ENCODE measurements around the gene CTSD. TPM values are rescaled to one million over a fixed set of nuclear protein-coding genes. Genes with fewer than 3 reads are reported as not detected.
"Not testable (repeated sequence)": the region's sequence is repeated elsewhere in the genome, so short reads cannot be mapped to it uniquely, and the experiment has no call there.

The CTSD gene
- total RNA-seq, 4 donors from 2014 or later, result 359 to 1,165 (median 624) TPM

DNA sequence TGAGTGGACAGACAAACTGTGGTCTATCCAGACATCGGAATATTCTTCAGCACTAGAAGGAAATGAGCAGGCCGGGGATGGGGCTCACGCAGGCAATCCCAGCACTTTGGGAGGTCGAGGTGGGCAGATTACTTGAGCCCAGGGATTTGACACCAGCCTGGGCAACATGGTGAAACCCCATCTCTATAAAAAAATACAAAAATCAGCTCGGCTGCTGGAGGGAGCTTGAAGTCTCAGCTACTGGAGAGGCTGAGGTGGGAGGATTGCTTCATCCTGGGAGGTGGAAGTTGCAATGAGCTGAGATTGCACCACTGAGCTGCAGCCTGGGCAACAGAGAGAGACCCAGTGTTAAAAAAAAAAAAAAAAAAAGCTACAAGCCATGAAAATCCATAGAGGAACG is 8.0 kb upstream of the CTSD start:
- ATAC-seq (ENCODE audit: low FRiP score) (peak; percentile 53), DNase-seq (ENCODE audit: low spot score) (no peak)
- no peak for TF ChIP-seq CTCF (IDR thresholded peaks at IDR 0.05)

DNA sequence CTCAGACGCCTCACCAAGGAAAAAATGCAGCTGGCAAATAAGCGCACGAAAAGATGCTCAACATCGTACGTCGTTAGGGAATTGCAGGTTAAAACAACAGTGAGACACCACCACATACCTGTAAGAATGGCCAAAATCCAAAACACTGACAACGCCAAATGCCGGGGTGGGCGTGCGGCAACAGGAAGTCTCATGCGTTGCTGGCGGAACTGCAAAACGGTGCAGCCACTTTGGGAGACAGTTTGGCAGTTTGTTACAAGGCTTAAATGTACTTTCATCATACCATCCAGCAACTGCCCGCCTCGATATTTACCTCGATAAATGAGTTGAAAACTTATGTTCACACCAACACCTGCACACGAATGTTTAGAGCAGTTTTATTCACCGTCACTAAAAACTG is 7.5 kb upstream of the CTSD start:
- TF ChIP-seq CTCF (IDR thresholded peaks at IDR 0.05), result no peak
- no peak for ATAC-seq (ENCODE audit: low FRiP score)
- no peak for DNase-seq (ENCODE audit: low spot score)

GRCh38 chr11:1770528-1770927 is 6.8 kb upstream of the CTSD start:
- DNase-seq (ENCODE audit: low spot score) (no peak), ATAC-seq (ENCODE audit: low FRiP score) (no peak)
- TF ChIP-seq CTCF (IDR thresholded peaks at IDR 0.05), result no peak

- no peak for ATAC-seq (ENCODE audit: low FRiP score)
- TF ChIP-seq CTCF (IDR thresholded peaks at IDR 0.05), result no peak
- DNase-seq (ENCODE audit: low spot score), result no peak
These were observed 6.3 kb upstream of the CTSD start for GRCh38 chr11:1770061-1770460.

- not testable (repeated sequence) for ATAC-seq (ENCODE audit: low FRiP score); DNase-seq (ENCODE audit: low spot score)
These were observed 5.7 kb upstream of the CTSD start for GRCh38 chr11:1769304-1769936.

DNA sequence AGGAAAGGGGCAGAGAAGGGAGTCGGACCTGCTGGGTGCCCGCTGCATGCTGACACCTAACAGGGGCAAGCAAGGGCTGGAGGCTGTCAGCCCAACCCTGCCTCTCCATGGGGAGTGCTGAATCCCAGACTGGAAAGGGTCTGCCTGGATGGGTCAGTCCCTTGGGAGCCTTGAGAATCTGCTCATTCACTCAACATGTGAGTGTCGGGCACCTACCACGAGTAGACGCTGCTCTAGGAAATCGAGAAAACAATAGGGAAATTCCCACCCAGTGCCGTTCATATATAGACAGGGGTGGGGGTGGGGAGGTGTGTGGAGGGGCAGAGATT is 4.4 kb upstream of the CTSD start:
- DNase-seq (ENCODE audit: low spot score) (no peak), ATAC-seq (ENCODE audit: low FRiP score) (no peak)
- no peak for TF ChIP-seq CTCF (IDR thresholded peaks at IDR 0.05)

DNA sequence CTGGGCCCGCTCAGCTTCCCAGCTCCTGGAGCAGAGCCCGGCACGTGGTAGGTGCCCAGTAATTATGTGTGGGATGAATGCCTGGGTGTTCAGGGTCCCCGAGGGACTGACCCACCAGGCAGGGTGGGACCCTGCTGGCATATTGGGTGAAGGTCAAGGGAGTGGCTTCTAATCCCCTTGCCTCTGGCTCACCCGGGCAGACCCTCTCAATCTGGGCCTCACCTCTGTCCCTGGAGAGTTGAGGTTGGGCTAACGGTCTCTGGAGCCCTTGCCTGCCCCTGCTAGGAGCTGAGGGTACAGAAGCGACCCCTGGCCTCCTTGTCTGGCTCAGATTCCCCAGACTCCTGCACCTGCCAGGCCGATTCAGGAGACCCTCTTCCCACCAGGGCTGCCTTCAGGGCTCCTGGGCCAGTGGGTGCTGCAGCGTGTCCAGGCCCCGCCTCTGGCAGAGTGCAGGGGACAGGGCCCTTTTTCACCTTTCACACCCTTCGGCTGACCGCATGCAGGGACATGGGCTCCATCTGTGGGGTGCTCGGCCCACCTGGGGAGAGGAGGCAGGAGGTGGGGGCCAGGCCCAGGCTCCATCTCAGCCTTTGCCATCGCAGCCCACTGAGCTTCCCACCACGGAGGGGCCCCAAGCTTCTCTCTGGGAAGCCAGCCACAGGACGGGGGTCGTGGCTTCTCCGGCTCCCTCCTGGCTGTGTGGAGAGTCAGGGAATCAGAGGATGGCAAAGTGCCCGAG is 3.8 kb upstream of the CTSD start:
- ATAC-seq (ENCODE audit: low FRiP score) (no peak), DNase-seq (ENCODE audit: low spot score) (no peak)
- TF ChIP-seq CTCF (IDR thresholded peaks at IDR 0.05), result no peak

Measured in omental fat pad (tissue), 4 donors.